K562 (cell line): ENCODE measurements around the gene ASMTL. TPM values are rescaled to one million over a fixed set of nuclear protein-coding genes. Genes with fewer than 3 reads are reported as not detected.

ENCODE experiments used
- ATAC-seq: fragments of 200-7000 bp; cut with Tn5 transposase; 3 replicates; pipeline ENCODE4 v1.9.1; 2020; ENCODE audit warnings: moderate library complexity
- BruUV-seq: library from RNA; stranded (reverse); fragments of 400-500 nt; replicated peaks from 2 replicates; lab custom pipeline; 2021; lab: Mats Ljungman, UMichigan
- CTCF ChIA-PET: fragments of 300-600 bp; formaldehyde crosslinking; extraction: SDS; loops from one replicate; lab custom pipeline; 2021; ENCODE audit warnings: low intra/inter-chr PET ratio; lab: Yijun Ruan, JAX
- POLR2A ChIA-PET: fragments of 300-600, 350-650 bp; sonication (Branson Sonifier 250); formaldehyde crosslinking; extraction: SDS; loops from one replicate; lab custom pipeline; 2021; ENCODE audit warnings: antibody characterized with exemption, inconsistent platforms; lab: Yijun Ruan, JAX
- DNase-seq, 4 experiments: peaks; one replicate each; pipeline versions ENCODE4 v3.0.0 to v3.0.0-alpha.2; 2011 to 2018; ENCODE audit warnings: low spot score in 3 of 4, mixed read lengths in 3 of 4; ENCODE audit errors: extremely low read depth in 1 of 4
- FAIRE-seq: peaks from 2 replicates; lab custom pipeline; 2011; peaks lifted over from hg19 to GRCh38; lab: Jason Lieb, UNC
- H2AFZ ChIP-seq: 2 replicates; pipeline ENCODE4 v1.6.0; 2011; ENCODE audit warnings: low read depth, low read length, control low read depth, inconsistent platforms
- H3K27ac ChIP-seq: fragments of 200-600 bp; 3 replicates; pipeline ENCODE4 v1.8.0; 2011; ENCODE audit warnings: low read depth, mild to moderate bottlenecking, control low read depth, inconsistent platforms, low read length, moderate library complexity, mixed read lengths; ENCODE audit errors: extremely low read depth
- H3K27me3 ChIP-seq, 2 experiments: fragments of 300-600 bp in 1 of 2; 2 replicates in 1 of 2; 3 replicates in 1 of 2; pipeline versions ENCODE4 v1.6.0 to v1.8.0; 2011; ENCODE audit warnings: inconsistent platforms in 2 of 2, low read length in 2 of 2, mild to moderate bottlenecking in 1 of 2, mixed read lengths in 1 of 2, moderate library complexity in 1 of 2; ENCODE audit not compliant: control insufficient read depth in 2 of 2, insufficient read depth in 2 of 2
- H3K36me3 ChIP-seq: fragments of 300-600 bp; 3 replicates; pipeline ENCODE4 v1.8.0; 2011; ENCODE audit warnings: mild to moderate bottlenecking, low read length, inconsistent platforms; ENCODE audit not compliant: control insufficient read depth, insufficient read depth
- H3K4me1 ChIP-seq, 2 experiments: fragments of 200-600 bp in 1 of 2; replicated peaks in 1 of 2; 2 replicates in 1 of 2; 3 replicates in 1 of 2; pipeline versions ENCODE4 v1.5.1 to v1.8.0; 2011; ENCODE audit warnings: inconsistent platforms in 2 of 2, low read length in 2 of 2, mild to moderate bottlenecking in 1 of 2, mixed read lengths in 1 of 2, moderate library complexity in 1 of 2; ENCODE audit not compliant: control insufficient read depth in 2 of 2, insufficient read depth in 2 of 2
- H3K4me2 ChIP-seq: 2 replicates; pipeline ENCODE4 v1.6.1; 2011; ENCODE audit warnings: low read length, control low read depth, inconsistent platforms, mixed read lengths; ENCODE audit not compliant: insufficient read depth
- H3K4me3 ChIP-seq: fragments of 200-600 bp; sonication (generic), shearing (Covaris generic); 2 replicates; pipeline ENCODE4 v1.5.1; 2016; ENCODE audit warnings: control low read depth, inconsistent platforms
- H3K79me2 ChIP-seq: fragments of 200-600 bp; 3 replicates; pipeline ENCODE4 v1.8.0; 2011; ENCODE audit warnings: low read length, inconsistent platforms; ENCODE audit not compliant: control insufficient read depth, insufficient read depth
- H3K9ac ChIP-seq, 2 experiments: 2 replicates each; pipeline versions ENCODE4 v1.6.0 to v1.6.1; 2011; ENCODE audit warnings: low read depth in 2 of 2, low read length in 2 of 2, control low read depth in 1 of 2, inconsistent platforms in 1 of 2, mild to moderate bottlenecking in 1 of 2, mixed read lengths in 1 of 2; ENCODE audit not compliant: insufficient read depth in 1 of 2
- H3K9me1 ChIP-seq: one replicate; pipeline ENCODE4 v1.6.0; 2011; ENCODE audit warnings: inconsistent platforms, mild to moderate bottlenecking, low read length, moderate library complexity; ENCODE audit not compliant: control insufficient read depth, insufficient read depth
- H3K9me3 ChIP-seq: replicated peaks from 2 replicates; pipeline ENCODE4 v1.5.1; 2011; ENCODE audit warnings: low read depth, low read length, inconsistent platforms; ENCODE audit not compliant: control insufficient read depth, insufficient read depth
- H4K20me1 ChIP-seq: replicated peaks from 2 replicates; pipeline ENCODE4 v1.6.1; 2011; ENCODE audit warnings: low read length, inconsistent platforms, mixed read lengths; ENCODE audit not compliant: control insufficient read depth, insufficient read depth
- BRD9 ChIP-seq: fragments of 450-650 bp; IDR thresholded peaks from 2 replicates; pipeline ENCODE4 v1.6.1; 2018; ENCODE audit warnings: low read depth; ENCODE audit not compliant: partially characterized antibody
- CBFB ChIP-seq: sonication (generic); formaldehyde crosslinking; IDR thresholded peaks from 2 replicates; pipeline ENCODE4 v1.4.0; 2020; ENCODE audit warnings: mild to moderate bottlenecking, missing genetic modification reagents
- CHD2 ChIP-seq: IDR thresholded peaks from 2 replicates; pipeline ENCODE4 v1.6.1; 2011; ENCODE audit warnings: low read depth, low read length
- COPS2 ChIP-seq: fragments of 450-650 bp; conservative IDR thresholded peaks from 2 replicates; pipeline ENCODE4 v1.6.1; 2016; ENCODE audit warnings: mild to moderate bottlenecking, moderate library complexity
- EZH2 ChIP-seq: IDR thresholded peaks from 2 replicates; pipeline ENCODE4 v1.6.1; 2012; ENCODE audit warnings: low read depth, mild to moderate bottlenecking, inconsistent platforms, low read length, borderline replicate concordance
- GATAD2B ChIP-seq: fragments of 450-650 bp; IDR thresholded peaks from 2 replicates; pipeline ENCODE4 v1.6.1; 2017; ENCODE audit warnings: mild to moderate bottlenecking, borderline replicate concordance
- JUNB ChIP-seq: fragments of 450-650 bp; formaldehyde crosslinking; conservative IDR thresholded peaks from 2 replicates; pipeline ENCODE4 v1.4.0; 2020; ENCODE audit warnings: mild to moderate bottlenecking
- KDM4B ChIP-seq, 2 experiments: fragments of 450-650 bp in 1 of 2; sonication (generic) in 1 of 2; IDR thresholded peaks; 2 replicates each; pipeline ENCODE4 v1.6.1; 2016 to 2017; ENCODE audit warnings: borderline replicate concordance in 2 of 2, antibody characterized with exemption in 1 of 2, low read depth in 1 of 2, mild to moderate bottlenecking in 1 of 2
- KDM5B ChIP-seq: fragments of 200-600 bp; sonication (generic); IDR thresholded peaks from 2 replicates; pipeline ENCODE4 v1.6.1; 2012; ENCODE audit warnings: low read depth, mild to moderate bottlenecking, moderate library complexity, low read length, control low read depth, inconsistent platforms; ENCODE audit not compliant: insufficient replicate concordance
- MXD1 ChIP-seq: fragments of 250-450 bp; sonication (Bioruptor Pico); IDR thresholded peaks from 2 replicates; pipeline ENCODE4 v1.8.0; 2021; ENCODE audit warnings: borderline replicate concordance, mild to moderate bottlenecking, moderate library complexity; ENCODE audit not compliant: poor library complexity, severe bottlenecking
- NFIC ChIP-seq: fragments of 450-650 bp; IDR thresholded peaks from 2 replicates; pipeline ENCODE4 v1.6.1; 2017; ENCODE audit warnings: mild to moderate bottlenecking, inconsistent platforms
- NR3C1 ChIP-seq: sonication (generic); formaldehyde crosslinking; IDR thresholded peaks from 2 replicates; pipeline ENCODE4 v1.8.1; 2022; ENCODE audit warnings: missing genetic modification reagents
- PHB2 ChIP-seq: fragments of 450-650 bp; IDR thresholded peaks from 2 replicates; pipeline ENCODE4 v1.6.1; 2017; ENCODE audit warnings: low read depth
- RBM14 ChIP-seq: fragments of 200-400 bp; formaldehyde crosslinking; IDR thresholded peaks from 2 replicates; pipeline ENCODE4 v1.6.1; 2018; ENCODE audit warnings: low read depth, mild to moderate bottlenecking, low read length, moderate library complexity, borderline replicate concordance; ENCODE audit not compliant: insufficient read depth
- RHOXF2B ChIP-seq: fragments of 250-450 bp; sonication (Bioruptor Pico); conservative IDR thresholded peaks from 2 replicates; pipeline ENCODE4 v1.5.1; 2021
- RNF2 ChIP-seq: sonication (generic); IDR thresholded peaks from 2 replicates; pipeline ENCODE4 v1.6.1; 2016
- SREBF2 ChIP-seq: sonication (generic); formaldehyde crosslinking; IDR thresholded peaks from 2 replicates; pipeline ENCODE4 v1.4.0; 2020; ENCODE audit warnings: mild to moderate bottlenecking, missing genetic modification reagents
- THAP7 ChIP-seq: fragments of 250-450 bp; sonication (Bioruptor Pico); IDR thresholded peaks from 2 replicates; pipeline ENCODE4 v1.5.0; 2021
- TRIM28 ChIP-seq: fragments of 450-650 bp; IDR thresholded peaks from 2 replicates; pipeline ENCODE4 v1.6.1; 2017
- ZBTB17 ChIP-seq: fragments of 450-650 bp; formaldehyde crosslinking; IDR thresholded peaks from 2 replicates; pipeline ENCODE4 v1.4.0; 2020; ENCODE audit warnings: mild to moderate bottlenecking
- ZNF253 ChIP-seq: fragments of 250-450 bp; sonication (Bioruptor Pico); conservative IDR thresholded peaks from 2 replicates; pipeline ENCODE4 v1.6.1; 2021; ENCODE audit warnings: mild to moderate bottlenecking
- ZNF644 ChIP-seq: fragments of 200-800 bp; sonication (Bioruptor generic); IDR thresholded peaks from 2 replicates; pipeline ENCODE4 v1.6.1; 2016; ENCODE audit warnings: low read depth, missing genetic modification characterization, missing compliant biosample characterization
- ZNF717 ChIP-seq: fragments of 250-450 bp; sonication (Bioruptor Pico); IDR thresholded peaks from 2 replicates; pipeline ENCODE4 v1.5.0; 2021
- WGBS: fragments of 100-300 bp; shearing (Covaris generic); methylation state at CpG from one replicate; pipeline ENCODE4 v1.1.6; 2016; ENCODE audit warnings: low coverage, mixed read lengths; ENCODE audit not compliant: insufficient coverage; ENCODE audit errors: missing lambda C conversion rate; 5-methylcytosine and 5-hydroxymethylcytosine counted together
- in situ Hi-C: fragments of 300-500 bp; cut with MboI; formaldehyde crosslinking; loops from 4 replicates; pipeline ENCODE4 v1.15.0; 2018; ENCODE audit warnings: inconsistent platforms, mixed read lengths
- intact Hi-C: fragments of 100-400 bp; cut with micrococcal nuclease; formaldehyde crosslinking; loops from 2 replicates; pipeline ENCODE4 v1.14.2; 2022
- polyA plus RNA-seq, 8 experiments: library from polyadenylated mRNA; depleted of rRNA in 4 of 8; stranded (reverse) in 5 of 8; unstranded in 3 of 8; fragments of >200 nt; fragmentation: Nextera tagmentation in 2 of 8; fragmentation: Illumina TruSeq in 1 of 8; extraction: Ambion mirVana in 2 of 8; extraction: Trizol in 1 of 8; gene quantifications; 2 replicates each; pipeline versions ENCODE4 v1.2.1 to v1.2.3, GENCODE V29; 2011 to 2014; ENCODE audit warnings: inconsistent platforms in 1 of 8, missing spikeins in 1 of 8
- total RNA-seq, 7 experiments: library from RNA; depleted of rRNA in 6 of 7; stranded (reverse); fragments of >200 nt in 6 of 7; fragmentation: Illumina TruSeq in 2 of 7; extraction: Trizol in 2 of 7; gene quantifications; 2 replicates each; pipeline versions ENCODE4 v1.2.1 to v1.2.3, GENCODE V29; 2011 to 2021; ENCODE audit warnings: low replicate concordance in 1 of 7
- TF ChIP-seq, protein P1 (sequence below): IDR thresholded peaks from 3 replicates; pipeline ENCODE4 v1.6.1; 2011; ENCODE audit warnings: borderline replicate concordance, mild to moderate bottlenecking; ENCODE audit not compliant: insufficient read length, insufficient read depth

ASMTL gene
- total and polyA plus RNA-seq, 9 of the 15 experiments (the other 6 are each of a cell fraction or from before 2014, with no cell fraction given) = 0.56 to 20.6 (median 7.6) TPM

DNA sequence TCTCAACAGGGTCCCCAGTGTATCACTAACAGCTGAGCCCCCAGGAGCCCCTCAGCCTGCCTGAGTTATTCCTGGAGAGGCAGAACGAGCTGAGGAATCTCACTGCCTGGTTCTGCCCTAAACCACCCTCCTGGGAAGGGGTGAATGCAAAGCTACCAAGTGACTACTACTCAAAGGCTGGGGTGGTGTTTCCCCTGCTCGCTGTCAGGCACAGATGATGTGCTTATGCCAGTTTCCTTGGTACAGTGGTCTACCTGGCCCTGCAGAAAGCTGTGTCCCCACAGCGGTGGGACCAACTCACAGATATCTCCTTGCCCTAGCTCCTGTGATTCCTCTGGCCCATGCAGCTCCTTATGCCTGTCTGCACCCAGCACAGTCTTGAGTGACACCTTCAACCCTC, 35.4 kb upstream of the ASMTL start (continued):
- TF ChIP-seq, protein P1, sequence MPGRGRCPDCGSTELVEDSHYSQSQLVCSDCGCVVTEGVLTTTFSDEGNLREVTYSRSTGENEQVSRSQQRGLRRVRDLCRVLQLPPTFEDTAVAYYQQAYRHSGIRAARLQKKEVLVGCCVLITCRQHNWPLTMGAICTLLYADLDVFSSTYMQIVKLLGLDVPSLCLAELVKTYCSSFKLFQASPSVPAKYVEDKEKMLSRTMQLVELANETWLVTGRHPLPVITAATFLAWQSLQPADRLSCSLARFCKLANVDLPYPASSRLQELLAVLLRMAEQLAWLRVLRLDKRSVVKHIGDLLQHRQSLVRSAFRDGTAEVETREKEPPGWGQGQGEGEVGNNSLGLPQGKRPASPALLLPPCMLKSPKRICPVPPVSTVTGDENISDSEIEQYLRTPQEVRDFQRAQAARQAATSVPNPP = no peak
- no peak for TF ChIP-seq ZNF253 (CRISPR knock-in tag)
- no peak for TF ChIP-seq KDM5B
- TF ChIP-seq RHOXF2B = no peak
- TF ChIP-seq SREBF2 (CRISPR knock-in tag) = no peak
- no peak for TF ChIP-seq THAP7 (CRISPR knock-in tag)

GRCh38 chrX:1487401-1487800, 34.7 kb upstream of the ASMTL start:
- Histone ChIP-seq H3K27ac (no peak overlapping the region), H3K79me2 (no peaks in the 10 kb centered on the region), H3K4me2 (no peak overlapping the region), H3K27me3 (no peaks in the 10 kb centered on the region), H3K36me3 (no peaks in the 10 kb centered on the region), H3K9ac (no peak overlapping the region), H3K9me1 (no peaks in the 10 kb centered on the region), H3K4me3 (no peak overlapping the region), H3K9me3 (0 out of 2 replicates have a peak, but pooled peaks cover 2% of the 10 kb centered on the region), H4K20me1 (no peaks in the 10 kb centered on the region), H2AFZ (peak overlapping the region; percentile 68; the same call in 1 of the 2 replicates), H3K4me1 (peaks cover 0 to 5% of the 10 kb centered on the region in 2 experiments; a peak in 3 of 5 replicates)
- 81% methylated on average over 5 of the region's 5 CpGs for WGBS
- intact Hi-C loops (no loop called here), in situ Hi-C loops (no loop called here)
- no peak for FAIRE-seq
- DNase-seq = no peak
- CTCF ChIA-PET = no interaction called here
- POLR2A ChIA-PET = no interaction called here
- BruUV-seq = no TSS peak
- ATAC-seq = no peak
- TF ChIP-seq MXD1 = no peak
- TF ChIP-seq NFIC = no peak
- no peak for TF ChIP-seq CBFB (CRISPR knock-in tag)
- no peak for TF ChIP-seq COPS2
- no peak for TF ChIP-seq BRD9
- TF ChIP-seq CHD2 = no peak
- no peak for TF ChIP-seq RNF2
- no peak for TF ChIP-seq ZNF717 (CRISPR knock-in tag)
- TF ChIP-seq PHB2 = no peak
- TF ChIP-seq KDM4B (IDR thresholded peaks at IDR 0.05; ENCODE audit: borderline replicate concordance in 2 of 2, low read depth in 1 of 2) = no peak
- TF ChIP-seq ZNF644 (tag) = no peak
- no peak for TF ChIP-seq TRIM28
- no peak for TF ChIP-seq NR3C1 (CRISPR knock-in tag)
- TF ChIP-seq ZBTB17 (CRISPR knock-in tag) = no peak
- TF ChIP-seq RBM14 = no peak
- no peak for TF ChIP-seq GATAD2B
- TF ChIP-seq JUNB (CRISPR knock-in tag) = no peak
- TF ChIP-seq EZH2 = no peak
